Measurements from ENCODE around the gene TOMM20.

TOMM20 gene

DNA sequence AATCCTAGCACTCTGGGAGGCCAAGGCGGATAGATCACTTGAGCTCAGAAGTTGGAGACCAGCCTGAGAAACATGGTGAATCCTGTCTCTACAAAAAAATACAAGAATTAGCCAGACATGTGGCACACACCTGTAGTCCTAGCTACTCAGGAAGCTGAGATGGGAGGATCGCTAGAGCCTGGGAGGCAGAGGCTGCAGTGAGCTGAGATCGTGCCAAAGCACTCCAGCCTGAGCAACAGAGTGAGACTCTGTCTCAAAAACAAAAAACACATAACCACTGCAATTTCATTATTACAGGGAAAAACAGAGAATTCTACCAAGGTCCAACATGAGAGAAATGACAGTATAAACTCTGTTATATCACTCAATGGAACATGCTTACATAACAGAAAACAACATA, 4.4 kb upstream of the TOMM20 start:
- DNase-seq, result no peak

DNA sequence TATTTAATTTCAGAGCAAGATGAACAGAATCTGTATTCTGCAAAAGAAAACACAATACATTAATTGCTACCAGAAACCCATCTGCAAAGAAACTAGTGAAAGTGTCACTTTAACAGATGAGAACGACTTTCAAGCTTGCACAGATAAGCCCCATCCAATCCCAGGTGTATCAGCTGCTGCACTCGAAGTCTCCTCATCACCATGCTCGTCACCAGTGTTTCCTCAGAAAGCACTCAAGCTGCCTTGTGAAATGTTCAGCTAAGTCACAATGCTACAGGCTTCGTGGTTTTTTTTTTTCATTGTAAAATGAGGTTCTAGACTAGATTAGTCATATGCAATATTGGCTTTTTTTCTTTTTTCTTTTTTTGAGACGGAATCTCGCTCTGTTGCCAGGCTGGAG, 3.3 kb upstream of the TOMM20 start:
- no peak for DNase-seq

DNA sequence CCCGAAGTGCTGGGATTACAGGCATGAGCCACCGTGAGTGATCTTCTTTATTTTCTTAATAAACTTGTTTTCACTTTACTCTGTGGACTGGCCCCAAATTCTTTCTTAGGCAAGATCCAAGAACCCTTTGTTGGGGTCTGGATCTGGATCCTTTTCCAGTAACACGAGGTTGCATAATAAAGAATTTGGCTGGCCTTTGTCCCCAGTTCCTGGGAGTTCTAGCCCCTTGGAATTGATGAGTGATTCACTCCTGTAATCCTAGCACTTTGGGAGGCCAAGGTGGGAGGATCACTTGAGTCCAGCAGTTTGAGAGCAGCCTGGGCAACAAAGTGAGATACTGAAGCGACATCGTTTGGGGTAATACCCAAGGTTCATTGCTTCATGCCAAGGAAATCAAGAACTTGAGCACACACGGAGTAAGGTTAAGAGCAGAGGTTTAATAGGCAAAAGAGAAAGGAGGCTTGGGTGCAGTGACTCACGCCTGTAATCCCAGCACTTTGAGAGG, 2.2 kb upstream of the TOMM20 start:
- DNase-seq, result no peak

DNA sequence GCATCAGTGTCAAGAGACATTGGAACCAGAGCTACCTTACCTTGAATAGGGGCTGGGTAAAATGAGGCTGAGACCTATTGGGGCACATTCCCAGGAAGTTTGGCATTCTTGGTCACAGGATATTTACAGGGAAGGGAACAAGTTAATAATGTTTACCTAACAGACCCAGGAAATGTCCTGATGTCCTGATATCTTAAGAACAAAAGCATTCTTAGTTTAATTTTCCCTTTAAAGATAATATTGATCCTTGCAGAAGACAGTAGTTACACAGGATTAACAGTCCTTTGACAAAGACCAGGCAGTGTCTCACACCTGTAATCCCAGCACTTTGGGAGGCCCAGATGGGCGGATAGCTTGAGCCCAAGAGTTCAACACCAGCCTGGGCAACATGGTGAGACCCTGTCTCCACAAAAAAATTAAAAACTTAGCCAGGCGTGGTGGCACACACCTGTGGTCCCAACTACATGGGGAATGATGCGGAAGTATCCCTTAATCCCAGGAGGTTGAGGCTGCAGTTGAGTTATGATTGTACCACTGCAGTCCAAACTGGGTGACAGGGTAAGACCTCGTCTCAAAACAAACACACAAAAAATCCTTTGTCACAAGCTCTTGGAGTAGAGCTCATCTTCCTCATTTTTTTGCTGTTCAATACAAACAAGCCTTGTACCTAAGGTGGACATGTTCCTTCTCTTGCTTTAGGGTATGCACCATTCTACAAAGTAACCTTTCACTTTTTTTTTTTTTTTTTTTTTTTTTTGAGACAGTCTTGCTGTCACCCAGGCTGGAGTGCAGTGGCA, 1.3 kb upstream of the TOMM20 start:
- no peak for DNase-seq

DNA sequence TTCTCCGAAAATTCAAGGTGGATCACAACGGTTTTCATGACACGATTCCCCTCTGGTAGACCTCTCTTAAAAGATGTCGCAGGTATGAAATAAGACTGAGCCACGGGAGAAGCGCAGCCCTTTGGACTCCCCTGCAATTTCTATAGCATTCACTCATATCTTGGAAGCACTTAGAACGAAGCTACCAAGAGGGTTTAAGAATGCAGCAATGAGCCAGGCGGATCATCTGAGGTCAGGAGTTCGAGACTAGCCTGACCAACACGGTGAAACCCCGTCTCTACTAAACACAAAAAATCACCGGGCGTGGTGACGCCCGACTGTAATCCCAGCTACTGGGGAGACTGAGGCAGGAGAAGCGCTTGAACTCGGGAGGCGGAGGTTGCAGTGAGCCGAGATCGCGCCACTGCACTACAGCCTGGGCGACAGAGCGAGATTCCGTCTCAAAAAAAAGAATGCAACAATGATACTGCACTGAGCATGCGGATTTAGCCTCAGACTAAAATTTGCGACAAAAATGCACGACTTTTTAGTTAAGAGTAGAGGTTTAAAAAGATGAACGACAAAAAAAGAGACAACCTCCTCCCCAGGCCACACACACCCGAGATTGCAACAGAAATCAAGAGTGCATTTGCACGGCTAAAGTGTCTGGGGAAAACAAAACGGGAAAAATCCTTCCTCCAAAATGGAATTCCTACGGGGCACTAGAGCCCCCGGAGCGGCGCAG, 743 bp downstream of the TOMM20 start:
- DNase-seq, result no peak

DNA sequence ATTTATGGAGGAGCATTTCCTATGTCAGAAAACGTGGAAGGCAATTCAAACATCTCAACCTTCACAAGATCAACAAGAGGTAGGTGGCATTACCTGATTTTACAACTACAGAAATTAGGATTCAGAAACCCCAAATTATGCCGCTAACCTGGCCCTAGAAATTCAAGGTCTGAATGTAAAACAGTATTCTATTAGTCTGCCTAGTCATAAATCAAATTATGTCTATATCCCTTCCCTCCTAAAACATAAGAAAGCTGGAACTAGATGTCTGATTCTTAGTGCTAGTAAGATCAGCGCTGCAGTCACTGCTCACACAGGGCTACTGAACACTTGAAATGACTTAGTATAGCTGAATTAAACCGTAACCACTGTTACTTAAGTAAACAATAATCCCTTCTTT, 1.4 kb downstream of the TOMM20 start:
- no peak for DNase-seq

DNA sequence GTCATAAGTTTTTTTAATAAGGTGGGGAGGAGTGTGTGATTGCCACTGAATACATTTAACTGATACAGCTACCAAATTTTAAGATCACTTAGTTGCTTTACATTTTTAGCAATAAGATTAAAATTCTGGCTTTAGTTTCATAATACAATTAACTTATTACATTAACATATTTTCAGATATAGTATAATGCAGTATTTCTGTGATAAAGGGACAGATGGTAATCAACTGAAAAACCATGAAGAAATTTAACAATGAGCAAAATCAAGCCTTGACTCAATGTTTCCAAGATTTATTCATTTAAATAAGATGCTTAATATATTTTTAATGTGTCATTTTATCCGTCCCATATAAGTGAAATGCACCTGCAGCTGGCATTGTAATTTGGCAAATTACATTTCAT, 4.0 kb downstream of the TOMM20 start:
- no peak for DNase-seq

DNA sequence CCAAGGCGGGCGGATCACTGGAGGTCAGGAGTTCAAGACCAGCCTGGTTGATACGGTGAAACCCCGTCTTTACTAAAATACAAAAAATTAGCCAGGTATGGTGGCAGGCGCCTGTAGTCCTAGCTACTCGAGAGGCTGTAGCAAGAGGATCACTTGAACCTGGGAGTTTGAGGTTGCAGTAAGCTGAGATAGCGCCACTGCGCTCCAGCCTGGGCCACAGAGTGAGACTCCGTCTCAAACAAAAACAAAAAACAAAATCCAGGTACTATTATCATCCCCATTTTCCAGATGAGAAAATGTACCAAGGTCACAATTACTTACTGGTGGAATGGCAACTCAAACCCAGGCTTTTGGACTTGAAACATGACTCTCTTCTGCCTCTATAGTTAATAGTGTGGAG, 4.5 kb downstream of the TOMM20 start:
- no peak for DNase-seq

DNA sequence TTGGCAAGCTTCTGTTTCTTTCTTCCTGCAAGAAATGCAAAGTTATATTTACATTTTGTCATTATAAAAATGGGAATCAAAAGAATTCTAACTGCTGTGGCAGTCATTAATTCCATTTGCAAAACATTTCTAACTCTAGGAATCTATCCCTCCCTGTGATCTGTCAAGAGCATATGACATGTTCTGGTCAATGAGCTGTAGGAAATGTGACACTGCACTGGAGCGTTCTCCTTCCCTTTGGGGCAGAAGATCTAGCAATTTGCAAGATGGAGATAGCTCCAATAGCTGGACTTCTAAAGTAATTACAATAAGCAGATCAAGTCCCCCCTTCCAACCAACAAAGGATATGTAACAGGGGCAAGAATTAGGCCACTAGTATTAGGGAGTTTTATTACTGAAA, 6.3 kb downstream of the TOMM20 start:
- no peak for DNase-seq

DNA sequence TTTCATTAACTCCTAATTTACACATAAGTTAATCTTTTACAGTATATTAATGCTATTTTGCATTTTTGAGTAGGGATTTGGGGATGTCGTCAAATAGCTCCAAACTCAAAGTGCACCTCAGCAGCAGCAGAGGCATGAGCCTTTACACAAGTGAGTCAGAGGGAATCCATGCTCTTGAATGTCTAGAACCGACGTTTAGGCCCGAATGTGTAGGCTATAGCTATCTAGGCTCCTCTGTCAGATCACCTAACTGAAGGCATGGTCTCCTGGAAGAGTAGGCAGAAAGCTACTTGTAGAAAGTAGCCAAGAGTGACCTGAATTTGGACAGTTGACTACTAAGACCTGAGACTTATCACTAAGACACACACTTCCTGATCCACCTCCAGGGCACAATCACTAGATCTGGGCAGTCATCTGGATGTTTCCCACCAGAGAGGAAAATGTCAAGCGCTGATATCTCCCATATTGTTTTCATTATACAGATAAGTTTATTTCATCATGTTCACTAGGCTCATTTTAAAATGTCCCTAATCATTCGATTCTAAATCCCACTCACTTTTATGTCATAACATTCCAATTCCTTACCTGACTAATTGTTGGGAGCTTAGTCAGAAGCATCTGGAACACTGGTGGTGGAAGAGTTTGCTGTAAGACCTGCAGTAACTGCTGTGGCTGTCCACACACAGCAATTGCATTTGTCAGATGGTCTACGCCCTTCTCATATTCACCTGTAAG, 15.3 kb downstream of the TOMM20 start:
- no peak for DNase-seq

DNA sequence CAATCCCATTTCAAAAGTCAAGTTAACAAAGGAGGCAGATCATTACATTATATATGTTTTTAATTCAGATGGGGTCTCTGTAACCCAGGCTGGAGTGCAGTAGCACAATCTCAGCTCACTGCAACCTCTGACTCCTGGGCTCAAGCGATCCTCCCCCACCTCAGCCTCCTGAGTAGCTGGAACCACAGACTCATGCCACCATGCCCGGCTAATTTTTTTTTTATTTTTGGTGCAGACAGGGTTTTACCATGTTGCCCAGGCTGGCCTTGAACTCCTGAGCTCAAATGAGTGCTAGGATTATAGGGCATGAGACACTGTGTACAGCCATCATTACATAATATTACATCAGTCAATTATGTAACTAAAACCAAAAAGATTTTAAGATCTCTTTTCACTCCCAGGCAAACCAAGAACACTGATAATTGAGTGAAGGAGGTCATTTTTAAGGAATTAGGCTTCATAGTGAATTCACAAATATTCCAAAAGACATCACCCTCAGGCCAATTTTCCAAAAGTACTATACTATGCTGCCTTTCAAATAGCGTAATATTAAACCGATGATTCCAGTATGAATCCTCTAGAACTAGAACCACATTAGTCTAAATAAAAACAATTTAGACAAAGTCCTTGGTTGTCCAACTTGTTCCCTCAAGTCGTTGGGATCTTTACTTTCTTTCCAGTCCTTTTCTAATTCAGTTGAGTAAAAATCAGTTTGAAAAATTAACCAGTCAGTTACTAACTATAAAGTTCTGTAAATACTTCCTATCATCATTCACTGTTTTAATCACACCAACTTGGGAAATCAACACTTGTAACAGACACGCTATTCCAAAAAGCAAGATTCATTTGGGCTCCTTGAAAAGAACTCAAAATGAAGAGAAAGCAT, 16.1 kb downstream of the TOMM20 start:
- no peak for DNase-seq

DNA sequence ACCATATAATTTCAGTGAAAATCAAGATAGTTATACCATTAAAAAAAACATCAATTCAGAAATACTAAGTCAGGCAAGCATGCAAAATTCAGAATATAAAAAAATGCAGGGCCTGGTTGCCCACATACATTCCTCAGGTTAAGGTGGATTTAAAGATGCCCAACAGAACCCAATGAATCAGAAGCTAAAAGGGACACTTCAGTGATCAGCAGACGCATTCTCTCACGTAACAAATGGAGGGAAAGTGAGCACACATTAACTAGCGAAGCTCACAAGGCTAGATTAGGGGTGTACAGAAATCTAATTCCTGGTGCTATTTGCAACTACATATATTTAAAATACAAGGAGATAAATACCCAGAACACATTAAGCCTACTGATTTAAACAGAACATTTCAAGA, 17.5 kb downstream of the TOMM20 start:
- DNase-seq, result no peak

DNA sequence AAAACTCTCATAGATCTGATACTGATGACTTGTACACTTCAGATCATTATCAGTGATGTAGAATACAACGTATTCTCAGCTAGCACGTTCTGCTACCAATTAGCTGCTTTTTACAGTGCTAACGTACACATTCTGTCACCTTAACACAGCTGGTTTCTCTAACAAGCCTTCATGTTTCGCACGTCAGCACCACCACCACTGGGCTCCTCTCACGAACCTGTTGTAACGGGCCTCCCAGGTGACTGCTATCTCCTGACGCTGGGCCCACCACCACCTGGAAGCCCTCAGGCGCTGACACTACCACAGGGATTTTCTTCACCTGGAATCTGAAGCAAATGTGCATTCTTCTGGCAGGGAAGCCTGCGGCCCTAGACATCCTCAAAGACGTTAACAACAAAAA, 19.8 kb downstream of the TOMM20 start:
- DNase-seq, result no peak

DNA sequence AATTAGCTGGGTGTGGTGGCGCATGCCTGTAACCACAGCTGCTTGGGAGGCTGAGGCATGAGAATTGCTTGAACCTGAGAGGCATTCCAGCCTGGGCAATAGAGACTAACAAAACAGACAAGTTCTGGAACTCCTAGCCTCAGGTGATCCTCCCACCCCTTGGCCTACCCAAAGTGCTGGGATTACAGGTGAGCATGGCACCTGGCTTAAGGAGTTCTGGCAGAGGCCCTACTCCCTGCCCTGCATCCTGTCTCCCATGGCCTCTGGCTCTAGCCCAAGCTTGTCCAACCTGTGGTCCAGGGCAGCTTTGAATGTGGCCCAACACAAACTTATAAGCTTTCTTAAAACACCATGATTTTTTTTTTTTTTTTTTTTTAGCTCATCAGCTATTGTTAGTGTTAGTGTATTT, 20.4 kb downstream of the TOMM20 start:
- no peak for DNase-seq

DNA sequence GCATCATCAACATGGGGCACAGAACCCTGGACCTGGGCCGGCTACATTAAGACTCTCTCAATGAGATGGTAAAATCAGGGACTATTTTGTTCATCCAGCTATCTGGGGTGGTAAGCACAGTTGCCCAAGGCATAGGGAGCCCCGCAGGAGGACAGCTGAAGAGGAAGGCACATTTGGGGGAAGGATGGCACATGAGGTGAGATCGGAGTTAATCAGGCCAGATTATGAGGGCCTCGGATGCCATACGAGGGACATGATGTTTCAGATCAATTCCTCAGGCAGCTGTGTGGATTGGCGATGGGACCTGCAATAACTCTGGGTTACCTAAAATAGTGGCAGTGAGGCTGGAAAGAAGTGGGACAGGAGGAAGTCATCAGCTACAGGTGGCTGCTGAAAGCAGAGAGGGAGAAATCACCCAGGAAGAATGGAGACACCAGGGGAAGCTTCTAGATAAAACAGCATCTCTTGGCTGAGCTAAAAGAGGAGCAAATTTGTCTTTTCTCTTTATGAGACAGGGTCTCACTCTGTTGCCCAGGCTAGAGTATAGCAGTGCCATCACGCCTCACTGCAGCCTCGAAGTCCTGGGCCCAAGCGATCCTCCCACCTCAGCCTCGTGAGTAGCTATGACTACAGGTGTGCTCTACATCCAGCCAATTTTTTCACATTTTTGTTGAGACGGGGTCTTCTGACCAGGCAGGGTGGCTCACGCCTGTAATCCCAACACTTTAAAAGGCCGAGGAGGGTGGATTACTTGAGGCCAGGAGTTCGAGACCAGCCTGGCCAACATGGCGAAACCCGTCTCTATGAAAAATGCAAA, 21.1 kb downstream of the TOMM20 start:
- DNase-seq, result no peak

DNA sequence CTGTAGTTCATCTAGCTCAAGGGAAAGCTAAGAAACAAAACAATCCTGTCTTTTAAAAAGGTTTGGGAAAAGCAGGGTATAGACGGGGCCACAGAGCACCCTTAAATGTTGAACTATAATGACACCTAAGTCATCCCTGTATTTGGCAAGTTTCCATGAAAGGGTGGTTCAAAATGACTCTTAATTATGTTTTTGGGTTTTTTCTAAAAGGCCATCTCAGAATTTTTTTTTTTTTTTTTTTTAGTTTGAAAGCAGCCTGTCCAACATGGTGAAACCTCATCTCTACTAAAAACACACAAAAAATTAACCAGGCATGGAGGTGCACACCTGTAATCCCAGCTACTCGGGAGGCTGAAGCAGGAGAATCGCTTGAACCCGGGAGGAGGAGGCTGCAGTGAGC, 22.2 kb downstream of the TOMM20 start:
- DNase-seq, result no peak

DNA sequence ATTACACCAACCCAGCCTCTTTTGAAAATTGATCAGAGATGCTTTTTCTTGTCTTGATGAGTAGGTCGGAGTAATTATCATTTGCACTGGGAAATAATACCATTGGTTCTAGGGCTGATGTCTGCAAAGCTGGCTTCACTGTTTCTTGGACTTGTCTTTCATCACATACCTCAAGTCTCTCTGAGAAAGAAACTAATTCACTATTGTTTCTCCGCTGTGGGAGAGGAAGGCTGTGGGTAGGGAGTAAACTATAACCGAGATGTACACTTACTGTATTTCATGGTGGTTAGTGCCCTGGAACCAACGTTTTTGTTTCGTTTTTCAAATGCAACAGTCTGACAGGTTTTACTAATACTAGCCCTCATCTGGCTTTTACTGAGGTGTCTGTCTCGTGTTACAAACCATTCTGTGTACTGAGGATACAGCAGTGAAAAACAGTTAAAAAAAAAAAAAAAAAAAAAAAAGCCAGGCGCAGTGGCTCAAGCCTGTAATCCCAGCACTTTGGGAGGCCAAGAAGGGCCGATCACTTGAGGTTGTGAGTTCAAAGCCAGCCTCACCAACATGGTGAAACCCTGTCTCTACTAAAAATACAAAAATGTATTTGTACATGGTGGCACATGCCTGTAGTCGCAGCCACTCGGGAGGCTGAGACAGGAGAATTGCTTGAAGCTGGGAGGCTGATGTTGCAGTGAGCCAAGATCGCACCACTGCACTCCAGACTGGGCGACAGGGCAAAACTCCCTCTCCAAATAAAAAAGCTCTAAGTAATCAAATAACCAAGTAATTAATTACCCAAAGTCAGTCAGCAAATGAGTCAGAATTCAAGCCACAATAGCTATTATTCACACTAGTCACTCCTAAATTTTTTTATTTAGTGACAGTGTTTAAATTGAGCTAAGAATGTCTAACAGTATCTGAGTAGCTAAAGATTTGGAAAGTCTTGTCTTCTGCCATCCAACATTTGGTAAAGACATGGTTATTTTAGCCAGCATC, 23.3 kb downstream of the TOMM20 start:
- peak; percentile 86 for DNase-seq

DNA sequence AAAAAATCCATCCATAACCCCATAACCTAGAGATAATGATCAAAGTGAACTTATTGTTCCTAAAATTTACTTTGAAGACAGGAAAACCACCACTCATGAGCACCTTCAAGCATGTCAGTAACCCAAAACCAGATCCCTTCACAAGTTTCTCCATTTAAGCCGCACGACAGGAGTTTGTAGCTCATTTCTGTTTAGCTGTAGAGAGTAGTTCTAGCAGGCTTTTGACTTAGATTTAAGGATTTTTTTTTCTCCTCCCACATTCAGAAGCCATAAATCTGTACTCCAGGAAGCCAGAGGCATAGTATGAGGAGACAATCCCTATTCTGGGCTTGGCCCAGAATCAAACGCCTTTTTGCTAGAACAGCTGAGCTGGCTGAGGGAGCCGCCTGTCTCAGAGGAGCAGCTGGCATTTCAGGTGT, 25.6 kb downstream of the TOMM20 start:
- no peak for DNase-seq

DNA sequence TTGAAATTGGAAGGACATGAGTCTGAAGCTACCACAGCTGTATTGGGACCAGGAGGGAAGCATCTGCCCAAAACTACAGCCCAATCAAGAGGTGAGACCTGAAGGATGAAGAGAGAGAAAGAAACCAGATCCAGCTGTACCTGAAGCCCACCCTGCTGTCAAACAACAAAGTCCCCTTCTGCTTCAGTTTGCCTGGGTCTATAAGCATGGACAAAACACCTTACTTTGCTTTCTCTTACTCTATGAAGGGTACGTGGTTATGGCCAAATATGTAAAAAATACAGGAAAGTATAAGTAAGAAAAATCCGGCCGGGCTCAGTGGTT, 26.4 kb downstream of the TOMM20 start:
- DNase-seq, result no peak

DNA sequence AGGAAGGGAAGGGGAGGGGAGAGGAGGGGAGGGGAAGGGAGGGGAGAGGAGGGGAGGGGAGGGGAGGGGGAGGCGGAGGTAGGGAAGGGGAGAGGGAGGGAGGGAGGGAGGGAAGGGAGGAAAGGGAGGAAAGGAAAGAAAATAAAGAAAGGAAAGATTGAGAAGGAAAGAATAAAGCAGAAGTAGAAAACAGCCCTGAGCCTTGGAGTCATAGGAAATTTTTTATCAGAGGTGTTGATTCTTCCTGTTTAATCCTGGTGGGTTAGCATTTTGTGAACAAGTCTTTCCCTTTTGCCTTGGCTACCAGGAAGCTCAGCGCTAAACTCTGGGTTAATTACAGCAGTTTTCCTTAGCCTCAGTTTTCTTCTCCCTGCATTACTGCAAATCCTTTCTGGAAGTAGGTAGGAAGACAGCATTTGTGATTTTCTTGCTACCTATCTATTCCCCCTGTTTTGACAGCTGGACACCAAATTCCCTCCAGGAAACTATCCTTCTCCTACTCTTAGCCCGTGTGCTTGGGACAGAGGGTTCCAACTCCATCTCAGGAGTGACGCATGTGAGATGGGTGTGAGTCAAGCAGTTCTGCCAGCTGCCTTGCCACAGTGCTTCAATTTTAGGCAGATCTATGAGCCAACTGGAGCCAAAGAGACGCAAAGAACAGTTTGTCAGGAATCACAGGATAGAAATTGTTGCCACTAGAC, 26.9 kb downstream of the TOMM20 start:
- DNase-seq, result no peak
